Measurements from ENCODE around the gene TGIF1. TPM values are rescaled to one million over a fixed set of nuclear protein-coding genes. Genes with fewer than 3 reads are reported as not detected.

The TGIF1 gene
- total RNA-seq, 3 donors from 2014 or later = 37.1 to 67.2 (median 59.1) TPM

- peaks cover 15% of the 10 kb centered on the region for H3K4me1 ChIP-seq (ENCODE audit: low read depth)
These were observed 2.2 kb downstream of the TGIF1 start for GRCh38 chr18:3451989-3452749.

DNA sequence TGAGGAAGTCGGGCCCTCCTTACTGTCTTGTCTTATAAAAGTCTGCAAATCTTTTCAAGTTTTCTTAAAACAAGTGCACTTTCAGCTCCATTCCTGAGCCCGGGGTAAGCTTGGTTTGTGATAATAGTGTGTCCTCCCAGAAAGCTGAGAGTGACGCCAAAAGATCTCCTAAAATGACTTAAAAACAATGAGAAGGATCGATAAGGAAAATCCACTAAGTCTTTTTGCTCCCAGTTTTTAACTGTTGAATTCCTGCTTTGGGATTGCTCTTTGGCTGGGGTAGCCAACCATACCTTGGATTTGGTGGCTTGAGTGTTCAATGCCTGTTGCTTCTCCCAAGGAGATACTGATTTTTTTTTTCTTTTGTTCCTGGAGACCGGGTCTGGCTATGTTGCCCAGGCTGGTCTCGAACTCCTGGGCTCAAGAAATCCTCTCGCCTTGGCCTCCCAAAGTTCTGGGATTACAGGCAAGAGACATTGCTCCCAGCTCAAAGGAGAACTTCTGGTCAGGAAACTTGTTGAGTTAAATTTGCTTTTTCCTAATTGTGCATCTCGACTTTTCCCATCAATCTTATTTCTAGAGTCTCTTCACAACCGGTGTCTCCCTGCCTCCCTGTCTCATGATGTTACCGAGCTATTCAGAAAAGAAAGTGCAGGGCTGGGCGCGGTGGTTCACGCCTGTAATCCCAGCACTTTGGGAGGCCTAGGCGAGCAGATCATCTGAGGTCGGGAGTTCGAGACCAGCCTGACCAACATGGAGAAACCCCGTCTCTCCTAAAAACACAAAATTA, 3.0 kb downstream of the TGIF1 start:
- H3K4me3 ChIP-seq = peak overlapping the region; percentile 85
- peaks cover 22% of the 10 kb centered on the region for H3K4me1 ChIP-seq (ENCODE audit: low read depth)
- ATAC-seq (no peak), DNase-seq (peak in 1 of 3 donors; percentile 52)
- H3K36me3 ChIP-seq (ENCODE audit: low read depth) = no peaks in the 10 kb centered on the region
- TF ChIP-seq, protein P1, sequence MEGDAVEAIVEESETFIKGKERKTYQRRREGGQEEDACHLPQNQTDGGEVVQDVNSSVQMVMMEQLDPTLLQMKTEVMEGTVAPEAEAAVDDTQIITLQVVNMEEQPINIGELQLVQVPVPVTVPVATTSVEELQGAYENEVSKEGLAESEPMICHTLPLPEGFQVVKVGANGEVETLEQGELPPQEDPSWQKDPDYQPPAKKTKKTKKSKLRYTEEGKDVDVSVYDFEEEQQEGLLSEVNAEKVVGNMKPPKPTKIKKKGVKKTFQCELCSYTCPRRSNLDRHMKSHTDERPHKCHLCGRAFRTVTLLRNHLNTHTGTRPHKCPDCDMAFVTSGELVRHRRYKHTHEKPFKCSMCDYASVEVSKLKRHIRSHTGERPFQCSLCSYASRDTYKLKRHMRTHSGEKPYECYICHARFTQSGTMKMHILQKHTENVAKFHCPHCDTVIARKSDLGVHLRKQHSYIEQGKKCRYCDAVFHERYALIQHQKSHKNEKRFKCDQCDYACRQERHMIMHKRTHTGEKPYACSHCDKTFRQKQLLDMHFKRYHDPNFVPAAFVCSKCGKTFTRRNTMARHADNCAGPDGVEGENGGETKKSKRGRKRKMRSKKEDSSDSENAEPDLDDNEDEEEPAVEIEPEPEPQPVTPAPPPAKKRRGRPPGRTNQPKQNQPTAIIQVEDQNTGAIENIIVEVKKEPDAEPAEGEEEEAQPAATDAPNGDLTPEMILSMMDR (IDR thresholded peaks at IDR 0.05) = no peak
- H3K9me3 ChIP-seq = no peaks in the 10 kb centered on the region
- intact Hi-C loops (cut with DNase I, micrococcal nuclease) = loop anchor here (5.0 to 10.0 kb wide), 2 partner anchors 144 to 212 kb away; no protein-coding TSS in a partner anchor

More at GRCh38 chr18:3451989-3452749, 2.2 kb downstream of the TGIF1 start:
- Histone ChIP-seq H3K36me3 (ENCODE audit: low read depth) (no peaks in the 10 kb centered on the region), H3K9me3 (no peaks in the 10 kb centered on the region), H3K4me3 (peak overlapping the region; percentile 85)
- intact Hi-C loops (cut with DNase I, micrococcal nuclease) = loop anchor here (5.0 to 10.0 kb wide), 2 partner anchors 145 to 213 kb away; no protein-coding TSS in a partner anchor
- DNase-seq = peak; percentile 81 to 85 (median 84)
- no peak for ATAC-seq
- TF ChIP-seq, protein P1 (IDR thresholded peaks at IDR 0.05) = no peak

DNA sequence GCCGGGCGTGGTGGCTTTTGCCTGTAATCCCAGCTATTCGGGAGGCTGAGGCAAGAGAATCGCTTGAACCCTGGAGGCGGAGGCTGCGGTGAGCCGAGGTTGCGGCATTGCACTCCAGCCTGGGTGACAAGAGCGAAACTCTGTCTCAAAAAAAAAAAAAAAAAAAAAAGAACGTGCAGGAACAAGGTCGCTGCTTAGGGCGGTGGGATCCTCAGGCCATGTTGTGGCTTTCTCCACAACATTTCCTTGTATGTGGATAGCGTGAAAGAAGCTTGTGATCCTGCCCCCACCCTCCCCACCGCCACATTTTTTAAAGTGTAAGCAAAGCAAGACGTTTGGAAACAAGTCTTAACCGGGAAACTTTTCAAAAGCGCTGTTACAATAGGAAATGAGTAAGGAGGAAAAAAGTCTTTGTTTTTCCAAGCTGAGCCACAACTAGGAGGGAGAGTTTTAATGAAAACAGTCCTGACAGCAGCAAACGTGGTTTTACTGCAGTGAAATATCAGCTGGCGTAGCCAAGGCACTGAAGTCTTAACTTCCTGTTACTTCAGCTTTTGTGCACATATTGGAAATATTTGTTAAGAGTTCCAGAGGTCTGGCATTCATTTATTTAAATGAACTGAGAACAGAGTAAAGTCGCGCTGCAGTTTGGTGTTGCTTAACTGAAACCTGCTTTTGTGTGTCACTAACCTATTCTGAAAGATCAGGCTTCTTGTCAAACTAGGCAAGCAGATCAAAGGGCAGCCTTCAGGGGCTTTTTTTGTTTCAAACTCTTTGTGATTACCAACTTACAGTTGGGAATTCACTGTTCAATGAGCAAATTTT, 3.8 kb downstream of the TGIF1 start:
- H3K4me3 ChIP-seq = peak overlapping the region; percentile 4
- DNase-seq = peak; percentile 59 to 68 (median 59)
- TF ChIP-seq, protein P1 (IDR thresholded peaks at IDR 0.05) = no peak
- peaks cover 30% of the 10 kb centered on the region for H3K4me1 ChIP-seq (ENCODE audit: low read depth)
- H3K36me3 ChIP-seq (ENCODE audit: low read depth) = no peaks in the 10 kb centered on the region
- no peaks in the 10 kb centered on the region for H3K9me3 ChIP-seq
- no peak for ATAC-seq
- intact Hi-C loops (cut with DNase I, micrococcal nuclease) = loop anchor here (5.0 to 10.0 kb wide), 2 partner anchors 144 to 211 kb away; no protein-coding TSS in a partner anchor

GRCh38 chr18:3454365-3455089, 4.6 kb downstream of the TGIF1 start:
- H3K36me3 ChIP-seq (ENCODE audit: low read depth) = no peaks in the 10 kb centered on the region
- ATAC-seq (no peak), DNase-seq (peak in 1 of 3 donors; percentile 83)
- intact Hi-C loops (cut with DNase I, micrococcal nuclease) = loop anchor here (5.0 to 10.0 kb wide), 2 partner anchors 143 to 210 kb away; no protein-coding TSS in a partner anchor
- peak overlapping the region; percentile 4 for H3K4me3 ChIP-seq
- H3K4me1 ChIP-seq (ENCODE audit: low read depth) = peaks cover 35% of the 10 kb centered on the region
- H3K9me3 ChIP-seq = no peaks in the 10 kb centered on the region
- TF ChIP-seq, protein P1 (IDR thresholded peaks at IDR 0.05) = peak; percentile 35

Data from mucosa of descending colon (tissue), 3 donors.